GM18498 (cell line): ENCODE measurements around the gene PPP2R2B.

Experiments used
- ATAC-seq: cut with Tn5 transposase; IDR thresholded peaks from one replicate; pipeline ENCODE4 v1.9.1; 2021; ENCODE audit warnings: mild to moderate bottlenecking, moderate library complexity; ENCODE audit not compliant: unreplicated experiment

Gene PPP2R2B

GRCh38 chr5:146878476-146879172 lies at the start of gene PPP2R2B:
TSS of gene PPP2R2B (minus strand) at chr5:146878757.
- ATAC-seq, result peak; percentile 59

DNA sequence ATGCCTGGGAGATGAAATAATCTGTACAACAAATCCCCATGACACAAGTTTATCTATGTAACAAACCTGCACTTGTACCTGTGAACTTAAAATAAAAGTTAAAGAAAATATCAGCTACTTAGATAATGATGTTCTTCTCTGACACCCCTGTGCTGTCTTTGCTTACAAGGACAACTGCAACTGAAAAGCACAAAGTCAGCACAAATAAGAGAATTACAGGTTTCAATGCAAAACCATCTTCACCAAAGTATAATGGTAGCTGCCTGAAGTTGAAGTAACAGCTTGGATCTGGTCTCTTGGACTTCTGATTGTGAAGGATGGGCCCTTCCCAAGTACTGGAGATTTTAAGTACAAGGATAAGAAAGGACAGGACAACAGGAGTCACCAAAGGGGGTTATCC lies 45.6 kb upstream of the PPP2R2B start:
- no peak for ATAC-seq

DNA sequence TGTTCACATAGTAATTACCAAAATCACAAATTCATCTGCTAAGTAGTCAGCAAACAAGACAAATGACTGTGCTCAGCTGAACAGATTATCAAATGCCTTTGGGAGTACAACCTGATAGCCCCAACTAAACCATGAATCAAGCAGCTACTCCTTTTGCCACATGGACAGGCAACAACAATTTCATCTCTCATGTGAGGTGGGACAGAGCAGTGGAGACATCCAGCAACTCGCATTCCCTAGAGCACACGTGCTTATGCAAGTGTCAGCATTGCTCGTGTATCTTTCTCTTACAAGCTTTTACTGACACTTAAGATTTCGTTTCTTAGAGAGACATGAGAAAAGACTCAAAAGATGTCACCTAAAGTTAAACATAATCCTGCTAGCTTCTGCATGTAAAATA lies 42.7 kb upstream of the PPP2R2B start:
- ATAC-seq, result no peak

GRCh38 chr5:146920351-146920881 lies 41.9 kb upstream of the PPP2R2B start:
- no peak for ATAC-seq

DNA sequence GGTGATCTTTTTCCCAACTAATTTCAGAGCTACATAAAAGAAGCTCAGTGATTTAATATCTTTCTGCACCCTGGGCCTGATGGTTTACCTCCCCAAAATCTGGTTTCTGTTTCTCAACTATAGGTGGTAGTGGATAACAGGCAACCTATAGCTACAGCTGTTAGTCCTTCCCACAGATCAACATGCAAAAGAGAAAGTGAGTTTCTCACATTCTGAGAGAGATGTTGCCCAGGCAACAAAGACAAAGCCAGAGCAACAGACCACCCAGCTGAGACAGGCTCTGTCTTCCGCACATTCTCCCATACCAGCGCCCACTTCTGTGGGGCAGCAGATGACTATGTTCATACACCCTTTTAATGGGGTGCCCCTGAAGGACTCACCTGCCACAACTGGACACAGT lies 40.7 kb upstream of the PPP2R2B start:
- ATAC-seq, result no peak

GRCh38 chr5:146917931-146918330 lies 39.4 kb upstream of the PPP2R2B start:
- no peak for ATAC-seq

GRCh38 chr5:146912874-146913273 lies 34.3 kb upstream of the PPP2R2B start:
- no peak for ATAC-seq

DNA sequence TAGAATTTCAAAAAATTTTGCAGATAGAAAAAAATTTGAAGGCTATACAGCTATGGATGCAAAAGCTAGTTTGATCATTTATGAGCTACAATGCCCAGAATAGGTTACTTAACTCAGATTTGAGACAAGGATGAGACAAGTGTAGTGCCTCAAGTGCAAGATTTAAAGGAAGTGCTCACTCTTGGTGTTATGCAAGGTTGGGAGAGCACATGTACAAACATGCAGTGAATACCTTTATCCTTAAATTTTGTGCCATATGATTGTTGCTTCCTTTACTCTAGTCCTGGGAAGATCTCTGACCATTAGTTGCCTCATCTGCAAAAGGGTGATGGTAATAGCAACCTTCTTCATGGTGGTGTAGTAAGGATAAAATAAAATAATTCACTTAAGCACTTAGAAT lies 31.7 kb upstream of the PPP2R2B start:
- ATAC-seq, result no peak

- ATAC-seq, result no peak
These were observed 30.9 kb upstream of the PPP2R2B start for GRCh38 chr5:146909255-146910068.

- ATAC-seq, result no peak
These were observed 28.2 kb upstream of the PPP2R2B start for GRCh38 chr5:146906803-146907202.

- no peak for ATAC-seq
These were observed 26.3 kb upstream of the PPP2R2B start for GRCh38 chr5:146904890-146905289.

GRCh38 chr5:146903789-146904188 lies 25.2 kb upstream of the PPP2R2B start:
- no peak for ATAC-seq

DNA sequence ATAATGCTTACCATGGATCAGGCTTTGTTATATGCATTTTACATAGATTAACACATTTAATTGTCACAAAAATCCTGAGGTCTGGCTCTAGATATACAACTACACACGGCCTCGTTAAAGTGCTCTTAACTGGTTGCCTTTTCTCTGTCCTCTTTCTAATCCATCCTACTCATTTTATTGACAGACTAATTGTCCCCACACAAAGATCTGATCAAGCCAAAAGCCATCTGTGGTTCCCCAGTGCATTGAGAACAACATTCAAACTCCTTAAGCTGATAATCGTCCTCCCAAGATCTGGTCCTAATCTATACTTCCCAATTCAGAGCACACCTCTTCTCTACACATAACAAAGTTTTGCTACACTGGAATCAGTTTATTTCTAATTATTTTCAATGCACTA lies 23.9 kb upstream of the PPP2R2B start:
- no peak for ATAC-seq

GRCh38 chr5:146897061-146897460 lies 18.5 kb upstream of the PPP2R2B start:
- ATAC-seq, result no peak

- ATAC-seq, result no peak
These were observed 16.4 kb upstream of the PPP2R2B start for GRCh38 chr5:146894753-146895521.

GRCh38 chr5:146893991-146894390 lies 15.4 kb upstream of the PPP2R2B start:
- no peak for ATAC-seq

- no peak for ATAC-seq
These were observed 13.7 kb upstream of the PPP2R2B start for GRCh38 chr5:146892231-146892630.

DNA sequence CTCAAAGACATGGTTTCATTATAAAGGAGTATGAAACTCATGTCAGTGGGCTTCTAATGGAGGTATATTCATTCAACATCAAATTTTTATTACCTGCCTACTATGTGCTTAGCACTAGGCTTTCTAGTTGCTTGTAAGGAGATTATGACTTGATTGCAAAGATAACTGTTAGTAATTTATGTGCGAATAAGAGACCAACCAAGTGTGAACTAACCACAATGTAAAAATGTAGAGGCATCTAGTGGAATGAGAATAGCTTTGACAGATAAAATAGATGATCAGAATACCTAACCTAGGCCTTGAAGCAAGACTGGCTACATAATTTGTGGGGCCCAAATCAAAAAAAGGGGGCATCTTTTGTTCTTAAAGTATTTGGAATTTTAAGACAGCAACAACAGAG lies 13.0 kb upstream of the PPP2R2B start:
- no peak for ATAC-seq

DNA sequence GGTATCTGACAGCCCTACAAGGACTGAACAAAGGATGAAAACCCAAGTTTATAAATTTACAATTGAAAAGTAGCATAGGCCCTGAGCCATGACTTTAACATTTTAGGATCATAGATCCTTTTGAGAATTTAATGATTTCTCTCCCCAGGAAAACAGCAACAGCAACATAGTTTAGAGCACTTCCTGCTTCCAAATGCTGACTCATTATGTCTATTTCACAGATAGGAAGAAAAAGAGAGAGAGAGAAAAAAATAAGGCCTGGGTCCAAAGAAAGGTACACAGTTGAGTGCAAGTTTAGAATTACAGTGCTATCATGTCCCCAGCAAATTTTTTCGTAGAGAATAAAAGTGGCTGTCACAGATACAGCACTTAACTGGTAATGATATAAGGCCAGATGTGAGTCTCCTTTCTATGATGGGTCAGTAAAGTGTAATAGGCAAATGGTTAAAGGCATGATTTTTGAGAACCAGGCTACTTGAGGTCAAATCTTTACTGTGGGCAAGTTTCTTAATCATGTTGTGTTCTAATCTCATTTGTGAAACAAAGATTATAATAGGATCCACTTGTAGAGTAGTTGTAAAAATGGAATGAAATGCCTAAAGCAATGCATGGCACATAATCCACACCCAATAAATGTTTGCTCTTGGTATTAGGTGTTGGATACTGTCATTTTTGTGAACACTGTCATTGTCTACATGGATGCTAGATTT lies 12.3 kb upstream of the PPP2R2B start:
- ATAC-seq, result no peak

DNA sequence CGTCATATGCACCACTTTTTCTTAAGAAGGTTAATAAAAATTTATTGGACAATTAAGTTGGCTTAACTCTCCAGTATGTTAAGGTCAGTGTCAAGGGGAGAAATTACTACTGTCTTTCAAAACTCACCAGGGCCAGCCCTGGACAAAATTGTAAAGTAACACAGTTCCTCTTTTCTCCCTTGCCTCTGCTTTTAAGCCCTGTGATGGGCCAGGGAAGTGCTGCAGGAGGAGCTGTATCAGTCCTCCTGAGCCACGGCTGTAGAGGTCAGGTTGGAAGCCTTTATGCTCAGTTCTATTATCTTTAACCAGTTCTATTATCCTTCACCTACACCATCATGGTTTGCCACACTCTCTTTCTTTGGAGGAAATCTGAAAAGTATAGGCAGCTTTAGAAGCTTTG lies 11.5 kb upstream of the PPP2R2B start:
- ATAC-seq, result no peak

DNA sequence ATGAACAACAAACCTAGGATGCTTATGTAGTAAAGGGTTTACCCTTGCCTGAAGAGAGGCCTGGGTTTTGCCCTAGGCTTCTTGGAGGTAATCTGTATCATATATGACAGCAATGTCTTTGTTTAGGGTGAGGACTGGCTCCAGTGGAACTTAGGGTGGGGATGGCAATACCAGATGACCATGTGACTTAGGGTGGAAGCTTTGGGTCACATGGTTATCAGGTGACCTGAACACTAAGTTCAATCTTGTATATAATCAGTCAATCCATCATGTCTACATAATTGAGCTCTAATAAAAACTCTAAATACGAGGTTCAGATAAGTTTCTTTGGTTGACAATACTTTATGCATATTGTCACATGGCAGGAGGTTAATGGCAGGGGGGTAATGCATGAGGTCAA lies 10.6 kb upstream of the PPP2R2B start:
- no peak for ATAC-seq
